Measurements from ENCODE around the gene TMEM101.

TMEM101 gene

GRCh38 chr17:44061446-44061845 lies 46.7 kb upstream of the TMEM101 start:
- H3K36me3 ChIP-seq (ENCODE audit: control insufficient read depth, low read length): peaks cover 75% of the 10 kb centered on the region
- peaks cover 20% of the 10 kb centered on the region for H3K4me1 ChIP-seq (ENCODE audit: control insufficient read depth, low read length)
- no peak overlapping the region for H3K4me2 ChIP-seq (ENCODE audit: low read length)
- H3K9me2 ChIP-seq (replicated peaks; ENCODE audit: control insufficient read depth, low read length): no peaks in the 10 kb centered on the region
- peaks cover 96% of the 10 kb centered on the region for H3K79me2 ChIP-seq (ENCODE audit: control insufficient read depth, low read length)
- TF ChIP-seq EZH2phosphoT487 (IDR thresholded peaks at IDR 0.05; ENCODE audit: borderline replicate concordance, low read length): no peak
- no peak for TF ChIP-seq CTCF (IDR thresholded peaks at IDR 0.05; ENCODE audit: low read depth, low read length, poor library complexity, severe bottlenecking)
- no peaks in the 10 kb centered on the region for H3F3A ChIP-seq (ENCODE audit: control insufficient read depth, insufficient read depth)
- no peak overlapping the region for H3K4me3 ChIP-seq (ENCODE audit: low read length)
- H3K9me3 ChIP-seq (ENCODE audit: control insufficient read depth, insufficient read depth, low read length): no peaks in the 10 kb centered on the region
- no peak overlapping the region for H3K27ac ChIP-seq (ENCODE audit: low read depth, low read length)
- peaks cover 4% of the 10 kb centered on the region; the same call in 1 of the 2 replicates for H4K20me1 ChIP-seq (ENCODE audit: control insufficient read depth, insufficient read depth, low read depth, low read length)
- no peaks in the 10 kb centered on the region for H3K27me3 ChIP-seq (ENCODE audit: control insufficient read depth, low read length)

GRCh38 chr17:44059101-44059892 lies 44.5 kb upstream of the TMEM101 start:
- Histone ChIP-seq H3K9me2 (replicated peaks; ENCODE audit: control insufficient read depth, low read length) (no peaks in the 10 kb centered on the region), H3F3A (ENCODE audit: control insufficient read depth, insufficient read depth) (no peaks in the 10 kb centered on the region), H3K79me2 (ENCODE audit: control insufficient read depth, low read length) (peaks cover 95% of the 10 kb centered on the region), H3K4me2 (ENCODE audit: low read length) (no peak overlapping the region), H3K4me3 (ENCODE audit: low read length) (no peak overlapping the region), H3K4me1 (ENCODE audit: control insufficient read depth, low read length) (peaks cover 7% of the 10 kb centered on the region), H3K9me3 (ENCODE audit: control insufficient read depth, insufficient read depth, low read length) (no peaks in the 10 kb centered on the region), H3K27ac (ENCODE audit: low read depth, low read length) (no peak overlapping the region), H3K27me3 (ENCODE audit: control insufficient read depth, low read length) (no peaks in the 10 kb centered on the region), H4K20me1 (ENCODE audit: control insufficient read depth, insufficient read depth, low read depth, low read length) (peaks cover 4% of the 10 kb centered on the region; the same call in 1 of the 2 replicates), H3K36me3 (ENCODE audit: control insufficient read depth, low read length) (peaks cover 79% of the 10 kb centered on the region)
- no peak for TF ChIP-seq EZH2phosphoT487 (IDR thresholded peaks at IDR 0.05; ENCODE audit: borderline replicate concordance, low read length)

- no peak overlapping the region for H3K27ac ChIP-seq (ENCODE audit: low read depth, low read length)
- H3K27me3 ChIP-seq (ENCODE audit: control insufficient read depth, low read length): no peaks in the 10 kb centered on the region
- no peaks in the 10 kb centered on the region for H3F3A ChIP-seq (ENCODE audit: control insufficient read depth, insufficient read depth)
- H3K4me3 ChIP-seq (ENCODE audit: low read length): no peak overlapping the region
- H3K79me2 ChIP-seq (ENCODE audit: control insufficient read depth, low read length): peaks cover 92% of the 10 kb centered on the region
- H3K4me1 ChIP-seq (ENCODE audit: control insufficient read depth, low read length): no peaks in the 10 kb centered on the region
- no peak for TF ChIP-seq CTCF (IDR thresholded peaks at IDR 0.05; ENCODE audit: low read depth, low read length, poor library complexity, severe bottlenecking)
- H3K4me2 ChIP-seq (ENCODE audit: low read length): no peak overlapping the region
- H3K36me3 ChIP-seq (ENCODE audit: control insufficient read depth, low read length): peaks cover 80% of the 10 kb centered on the region
- H3K9me3 ChIP-seq (ENCODE audit: control insufficient read depth, insufficient read depth, low read length): no peaks in the 10 kb centered on the region
- H4K20me1 ChIP-seq (ENCODE audit: control insufficient read depth, insufficient read depth, low read depth, low read length): no peaks in the 10 kb centered on the region
- H3K9me2 ChIP-seq (replicated peaks; ENCODE audit: control insufficient read depth, low read length): no peaks in the 10 kb centered on the region
Observed at GRCh38 chr17:44053125-44053872, 38.5 kb upstream of the TMEM101 start.

Data from DOHH2 (cell line).